A549 treated with AZD2906 at 1 μM for 4 hours (cell line): Measurements from ENCODE around the gene INSYN2B. TPM values are rescaled to one million over a fixed set of nuclear protein-coding genes. Genes with fewer than 3 reads are reported as not detected.

Experiments
- total RNA-seq: library from RNA; stranded (reverse); fragments of 200-300 nt; extraction: Qiagen RNA extraction; gene quantifications from 5 replicates; pipeline ENCODE4 v1.2.3, GENCODE V29; 2022

The INSYN2B gene
- total RNA-seq = 0.07 to 0.31 TPM (median 0.11 TPM) in 5 replicates

DNA sequence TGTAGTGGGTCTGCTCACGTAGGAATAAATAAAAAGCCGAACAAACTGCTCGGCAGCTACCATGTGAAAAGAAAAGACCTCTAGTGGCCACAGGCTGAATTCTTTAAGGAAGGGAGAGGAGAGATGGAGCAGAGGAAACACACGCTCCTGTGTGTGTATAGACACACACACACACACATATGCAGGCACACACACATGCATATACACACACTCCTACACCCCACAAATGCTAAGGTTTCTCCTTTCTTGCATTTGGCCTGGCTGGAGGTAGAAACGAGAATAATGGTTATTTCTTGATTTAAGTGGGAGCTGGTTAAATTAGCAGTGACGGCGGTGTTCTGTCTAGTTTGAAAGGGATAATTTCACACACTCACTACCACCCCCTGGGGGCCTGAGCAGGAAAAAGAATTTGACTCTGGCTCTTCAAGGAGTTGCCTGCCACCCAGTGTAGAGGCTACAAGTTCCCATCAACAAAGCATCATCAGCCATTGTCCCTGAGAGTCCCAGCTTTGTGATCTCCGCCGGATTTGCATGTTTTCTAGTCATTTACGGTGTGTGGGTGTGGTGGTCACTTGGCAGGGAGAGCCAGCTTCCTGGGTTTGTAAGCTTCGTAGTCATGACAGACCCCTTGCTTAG, at the start of gene INSYN2B:
TSS of gene INSYN2B (minus strand) at position 78 of the 636 bp plus-strand sequence. CDS start 96,597 bp downstream, outside the sequence.

Other genes starting within 250 kb of the INSYN2B start
- gene FOXI1, start 125.4 kb upstream of the INSYN2B start, total RNA-seq = not detected in 5 replicates